ENCODE measurements around the gene PADI3. TPM values are rescaled to one million over a fixed set of nuclear protein-coding genes. Genes with fewer than 3 reads are reported as not detected.

The PADI3 gene
- total and polyA plus RNA-seq, 2 of the 8 experiments (the other 6 are each of a cell fraction or from before 2014, with no cell fraction given) = 0.37 to 0.94 TPM

DNA sequence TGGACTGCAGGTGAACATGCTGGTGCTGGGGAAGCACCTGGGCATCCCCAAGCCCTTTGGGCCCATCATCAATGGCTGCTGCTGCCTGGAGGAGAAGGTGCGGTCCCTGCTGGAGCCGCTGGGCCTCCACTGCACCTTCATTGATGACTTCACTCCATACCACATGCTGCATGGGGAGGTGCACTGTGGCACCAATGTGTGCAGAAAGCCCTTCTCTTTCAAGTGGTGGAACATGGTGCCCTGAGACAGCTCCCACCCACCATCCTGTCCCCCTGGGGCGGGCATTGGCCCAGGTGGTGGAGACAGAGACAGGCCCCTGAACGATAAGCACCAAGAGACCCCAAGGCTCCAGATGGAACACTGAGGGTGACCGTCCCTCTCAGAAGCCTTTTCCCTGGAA, 33.9 kb downstream of the PADI3 start:
- Histone ChIP-seq H2BK20ac (ENCODE audit: low read length) (no peak overlapping the region), H2BK120ac (replicated peaks; ENCODE audit: low read depth, low read length) (no peak overlapping the region), H4K20me1 (replicated peaks in 1 of 2; ENCODE audit: control insufficient read depth in 1 of 2, insufficient read depth in 2 of 2, low read length in 2 of 2) (no peaks in the 10 kb centered on the region), H3K27ac (ENCODE audit: low read depth, low read length) (no peak overlapping the region), H3K27me3 (replicated peaks in 1 of 4; ENCODE audit: control insufficient read depth in 3 of 4, extremely low read depth in 1 of 4, insufficient read depth in 3 of 4, low read length in 3 of 4) (no peaks in the 10 kb centered on the region), H2AK5ac (ENCODE audit: low read depth, low read length) (no peak overlapping the region), H4K5ac (ENCODE audit: insufficient read length, low read depth, low read length) (no peak overlapping the region), H4K8ac (ENCODE audit: extremely low read depth, insufficient read depth, low read length) (no peak overlapping the region), H3K9me3 (ENCODE audit: insufficient read depth in 2 of 2, low read depth in 1 of 2, low read length in 1 of 2) (no peaks in the 10 kb centered on the region), H3K23me2 (ENCODE audit: low read depth, low read length) (no peaks in the 10 kb centered on the region), H3K9ac (replicated peaks in 1 of 4; ENCODE audit: extremely low read depth in 1 of 4, low read depth in 3 of 4, low read length in 3 of 4) (no peak overlapping the region), H2BK15ac (ENCODE audit: low read length) (no peak overlapping the region), H2BK12ac (ENCODE audit: low read depth, low read length) (no peak overlapping the region), H3K4ac (replicated peaks; ENCODE audit: insufficient read length, low read depth, low read length) (no peak overlapping the region), H3K4me3 (ENCODE audit: extremely low read depth in 1 of 4, insufficient read depth in 2 of 4, low read depth in 3 of 4, low read length in 4 of 4) (no peak overlapping the region), H3K79me2 (ENCODE audit: control insufficient read depth in 1 of 2, insufficient read depth in 2 of 2, low read length in 2 of 2) (no peaks in the 10 kb centered on the region), H2AFZ (ENCODE audit: low read length) (no peak overlapping the region), H3K56ac (replicated peaks; ENCODE audit: insufficient read length, low read depth, low read length) (no peak overlapping the region), H3K4me2 (ENCODE audit: insufficient read depth in 1 of 2, low read depth in 2 of 2, low read length in 2 of 2) (no peak overlapping the region), H3K4me1 (replicated peaks in 1 of 4; ENCODE audit: control insufficient read depth in 3 of 4, insufficient read depth in 4 of 4, low read length in 3 of 4) (no peaks in the 10 kb centered on the region), H3K79me1 (ENCODE audit: low read depth, low read length) (no peaks in the 10 kb centered on the region), H4K91ac (replicated peaks; ENCODE audit: insufficient read length, low read length) (no peak overlapping the region), H3K14ac (ENCODE audit: insufficient read length) (no peak overlapping the region), H3K18ac (ENCODE audit: extremely low read depth, low read length) (no peak overlapping the region), H3K23ac (ENCODE audit: insufficient read length) (no peak overlapping the region), H2BK5ac (ENCODE audit: low read depth, low read length) (no peak overlapping the region), H3K36me3 (ENCODE audit: control insufficient read depth in 2 of 4, insufficient read depth in 4 of 4, low read length in 3 of 4) (no peaks in the 10 kb centered on the region; a peak in 1 of 8 replicates)
- CTCF ChIA-PET (ENCODE audit: partially characterized antibody) = interaction anchor here (1.6 to 5.2 kb wide), 4 partner anchors 8 to 30 kb away, joined by 3 to 26 read pairs (median 5); no protein-coding TSS in a partner anchor
- POLR2A ChIA-PET (ENCODE audit: partially characterized antibody) = no interaction called here
- no peak for FAIRE-seq
- WGBS, 2 experiments (ENCODE audit: extremely low coverage in 1 of 2, insufficient coverage in 1 of 2, insufficient read length in 1 of 2, insufficient replicate concordance in 2 of 2, low coverage in 1 of 2, low lambda C conversion rate in 2 of 2, missing lambda C conversion rate in 1 of 2) = 85% methylated on average over 5 of the region's 5 CpGs; no CpG with 5 or more reads in 1 of the 2 experiments
- no peak for DNase-seq (ENCODE audit: low read depth in 1 of 2, low spot score in 2 of 2)
- no peak for TF ChIP-seq KDM4A (IDR thresholded peaks at IDR 0.05; ENCODE audit: low read depth, low read length, severe bottlenecking)
- TF ChIP-seq TEAD4 (IDR thresholded peaks at IDR 0.05; ENCODE audit: low read depth, low read length) = no peak
- TF ChIP-seq SP2 (IDR thresholded peaks at IDR 0.05; ENCODE audit: low read length) = no peak
- TF ChIP-seq EZH2 (IDR thresholded peaks at IDR 0.05; ENCODE audit: low read depth, low read length, severe bottlenecking) = no peak
- no peak for TF ChIP-seq PHF8 (conservative IDR thresholded peaks at IDR 0.05; ENCODE audit: low read depth, low read length)
- TF ChIP-seq NRF1 (IDR thresholded peaks at IDR 0.05; ENCODE audit: low read depth, low read length) = no peak
- TF ChIP-seq MAFK (IDR thresholded peaks at IDR 0.05; ENCODE audit: low read depth, low read length) = no peak
- TF ChIP-seq HDAC2 (IDR thresholded peaks at IDR 0.05; ENCODE audit: borderline replicate concordance in 1 of 2, low read depth in 2 of 2, low read length in 2 of 2) = no peak
- TF ChIP-seq EGR1 (IDR thresholded peaks at IDR 0.05; ENCODE audit: borderline replicate concordance, low read depth, low read length) = no peak
- no peak for TF ChIP-seq YY1 (IDR thresholded peaks at IDR 0.05; ENCODE audit: low read depth, low read length)
- TF ChIP-seq CTBP2 (IDR thresholded peaks at IDR 0.05; ENCODE audit: borderline replicate concordance, insufficient read depth, insufficient read length, low read length) = no peak
- TF ChIP-seq CHD2 (IDR thresholded peaks at IDR 0.05; ENCODE audit: low read length) = no peak
- TF ChIP-seq SP1 (IDR thresholded peaks at IDR 0.05; ENCODE audit: low read depth, low read length) = no peak

Data from H1 (cell line).